ENCODE data around the gene CASP10. TPM values are rescaled to one million over a fixed set of nuclear protein-coding genes. Genes with fewer than 3 reads are reported as not detected.

The CASP10 gene
- total and polyA plus RNA-seq, 9 of the 15 experiments (the other 6 are each of a cell fraction or from before 2014, with no cell fraction given): 7.1 to 20.4 (median 10.8) TPM

- intact Hi-C loops (cut with micrococcal nuclease) (no loop called here), in situ Hi-C loops (cut with MboI) (loop anchor here (25.0 kb wide), 1 partner anchor 1243 kb away; the partner anchor contains the start of genes MAIP1 and TYW5)
- Histone ChIP-seq H2AFZ (ENCODE audit: low read depth, low read length) (no peak overlapping the region), H3K36me3 (ENCODE audit: control insufficient read depth, insufficient read depth, low read length) (peaks cover 29% of the 10 kb centered on the region), H4K20me1 (replicated peaks; ENCODE audit: control insufficient read depth, insufficient read depth, low read length) (no peaks in the 10 kb centered on the region), H3K79me2 (ENCODE audit: control insufficient read depth, insufficient read depth, low read length) (no peaks in the 10 kb centered on the region), H3K9ac (ENCODE audit: insufficient read depth in 1 of 2, low read depth in 2 of 2, low read length in 2 of 2) (no peak overlapping the region), H3K27me3 (ENCODE audit: control insufficient read depth in 2 of 2, insufficient read depth in 2 of 2, low read length in 2 of 2) (no peaks in the 10 kb centered on the region), H3K9me1 (ENCODE audit: control insufficient read depth, insufficient read depth, low read length) (no peaks in the 10 kb centered on the region), H3K27ac (ENCODE audit: extremely low read depth, low read depth, low read length) (no peak overlapping the region), H3K9me3 (replicated peaks; ENCODE audit: control insufficient read depth, insufficient read depth, low read depth, low read length) (no peaks in the 10 kb centered on the region), H3K4me1 (replicated peaks in 1 of 2; ENCODE audit: control insufficient read depth in 2 of 2, insufficient read depth in 2 of 2, low read length in 2 of 2) (no peaks in the 10 kb centered on the region), H3K4me3 (no peak overlapping the region), H3K4me2 (ENCODE audit: insufficient read depth, low read length) (no peak overlapping the region)
- BruUV-seq (replicated peaks): no TSS peak
- DNase-seq (ENCODE audit: extremely low read depth in 1 of 4, low spot score in 3 of 4) (no peak), ATAC-seq (no peak), FAIRE-seq (no peak)
- 81% methylated on average over 7 of the region's 9 CpGs for WGBS (ENCODE audit: insufficient coverage, low coverage, missing lambda C conversion rate)
- CTCF ChIA-PET (ENCODE audit: low intra/inter-chr PET ratio): no interaction called here
- POLR2A ChIA-PET: no interaction called here
- no peak for TF ChIP-seq IFI16 (CRISPR knock-in tag; IDR thresholded peaks at IDR 0.05)
- TF ChIP-seq RAD51 (IDR thresholded peaks at IDR 0.05; ENCODE audit: borderline replicate concordance, low read depth): no peak
- no peak for TF ChIP-seq CREBBP (IDR thresholded peaks at IDR 0.05; ENCODE audit: low read depth, low read length)
- no peak for TF ChIP-seq ZNF143 (CRISPR knock-in tag; IDR thresholded peaks at IDR 0.05)
- no peak for TF ChIP-seq ZNF12 (CRISPR knock-in tag; IDR thresholded peaks at IDR 0.05)
- TF ChIP-seq CHAMP1 (IDR thresholded peaks at IDR 0.05): no peak
- TF ChIP-seq, protein P1, sequence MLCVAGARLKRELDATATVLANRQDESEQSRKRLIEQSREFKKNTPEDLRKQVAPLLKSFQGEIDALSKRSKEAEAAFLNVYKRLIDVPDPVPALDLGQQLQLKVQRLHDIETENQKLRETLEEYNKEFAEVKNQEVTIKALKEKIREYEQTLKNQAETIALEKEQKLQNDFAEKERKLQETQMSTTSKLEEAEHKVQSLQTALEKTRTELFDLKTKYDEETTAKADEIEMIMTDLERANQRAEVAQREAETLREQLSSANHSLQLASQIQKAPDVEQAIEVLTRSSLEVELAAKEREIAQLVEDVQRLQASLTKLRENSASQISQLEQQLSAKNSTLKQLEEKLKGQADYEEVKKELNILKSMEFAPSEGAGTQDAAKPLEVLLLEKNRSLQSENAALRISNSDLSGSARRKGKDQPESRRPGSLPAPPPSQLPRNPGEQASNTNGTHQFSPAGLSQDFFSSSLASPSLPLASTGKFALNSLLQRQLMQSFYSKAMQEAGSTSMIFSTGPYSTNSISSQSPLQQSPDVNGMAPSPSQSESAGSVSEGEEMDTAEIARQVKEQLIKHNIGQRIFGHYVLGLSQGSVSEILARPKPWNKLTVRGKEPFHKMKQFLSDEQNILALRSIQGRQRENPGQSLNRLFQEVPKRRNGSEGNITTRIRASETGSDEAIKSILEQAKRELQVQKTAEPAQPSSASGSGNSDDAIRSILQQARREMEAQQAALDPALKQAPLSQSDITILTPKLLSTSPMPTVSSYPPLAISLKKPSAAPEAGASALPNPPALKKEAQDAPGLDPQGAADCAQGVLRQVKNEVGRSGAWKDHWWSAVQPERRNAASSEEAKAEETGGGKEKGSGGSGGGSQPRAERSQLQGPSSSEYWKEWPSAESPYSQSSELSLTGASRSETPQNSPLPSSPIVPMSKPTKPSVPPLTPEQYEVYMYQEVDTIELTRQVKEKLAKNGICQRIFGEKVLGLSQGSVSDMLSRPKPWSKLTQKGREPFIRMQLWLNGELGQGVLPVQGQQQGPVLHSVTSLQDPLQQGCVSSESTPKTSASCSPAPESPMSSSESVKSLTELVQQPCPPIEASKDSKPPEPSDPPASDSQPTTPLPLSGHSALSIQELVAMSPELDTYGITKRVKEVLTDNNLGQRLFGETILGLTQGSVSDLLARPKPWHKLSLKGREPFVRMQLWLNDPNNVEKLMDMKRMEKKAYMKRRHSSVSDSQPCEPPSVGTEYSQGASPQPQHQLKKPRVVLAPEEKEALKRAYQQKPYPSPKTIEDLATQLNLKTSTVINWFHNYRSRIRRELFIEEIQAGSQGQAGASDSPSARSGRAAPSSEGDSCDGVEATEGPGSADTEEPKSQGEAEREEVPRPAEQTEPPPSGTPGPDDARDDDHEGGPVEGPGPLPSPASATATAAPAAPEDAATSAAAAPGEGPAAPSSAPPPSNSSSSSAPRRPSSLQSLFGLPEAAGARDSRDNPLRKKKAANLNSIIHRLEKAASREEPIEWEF (CRISPR knock-in tag; IDR thresholded peaks at IDR 0.05): no peak
- TF ChIP-seq, protein P2, sequence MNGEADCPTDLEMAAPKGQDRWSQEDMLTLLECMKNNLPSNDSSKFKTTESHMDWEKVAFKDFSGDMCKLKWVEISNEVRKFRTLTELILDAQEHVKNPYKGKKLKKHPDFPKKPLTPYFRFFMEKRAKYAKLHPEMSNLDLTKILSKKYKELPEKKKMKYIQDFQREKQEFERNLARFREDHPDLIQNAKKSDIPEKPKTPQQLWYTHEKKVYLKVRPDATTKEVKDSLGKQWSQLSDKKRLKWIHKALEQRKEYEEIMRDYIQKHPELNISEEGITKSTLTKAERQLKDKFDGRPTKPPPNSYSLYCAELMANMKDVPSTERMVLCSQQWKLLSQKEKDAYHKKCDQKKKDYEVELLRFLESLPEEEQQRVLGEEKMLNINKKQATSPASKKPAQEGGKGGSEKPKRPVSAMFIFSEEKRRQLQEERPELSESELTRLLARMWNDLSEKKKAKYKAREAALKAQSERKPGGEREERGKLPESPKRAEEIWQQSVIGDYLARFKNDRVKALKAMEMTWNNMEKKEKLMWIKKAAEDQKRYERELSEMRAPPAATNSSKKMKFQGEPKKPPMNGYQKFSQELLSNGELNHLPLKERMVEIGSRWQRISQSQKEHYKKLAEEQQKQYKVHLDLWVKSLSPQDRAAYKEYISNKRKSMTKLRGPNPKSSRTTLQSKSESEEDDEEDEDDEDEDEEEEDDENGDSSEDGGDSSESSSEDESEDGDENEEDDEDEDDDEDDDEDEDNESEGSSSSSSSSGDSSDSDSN (IDR thresholded peaks at IDR 0.05; ENCODE audit: borderline replicate concordance in 1 of 2, low read depth in 2 of 2, low read length in 2 of 2): no peak
Measured at GRCh38 chr2:201204655-201205514, 21.9 kb downstream of the CASP10 start.

Data from K562 (cell line).